ENCODE results near the gene NEUROD6. TPM values are rescaled to one million over a fixed set of nuclear protein-coding genes. Genes with fewer than 3 reads are reported as not detected.

Gene NEUROD6
- total RNA-seq, result not detected in 2 replicates
- polyA plus RNA-seq, result not detected in 2 replicates
- polyA plus RNA-seq (2011; cell fraction: cytosol; rRNA removed), result not detected in 2 replicates
- not detected in 2 replicates for polyA plus RNA-seq (2011; cell fraction: nucleus; rRNA removed)
- not detected in 2 replicates for polyA plus RNA-seq (2012)
- not detected in 2 replicates for polyA minus RNA-seq
- polyA minus RNA-seq (2011; cell fraction: cytosol; rRNA and poly(A)+ RNA removed), result not detected
- not detected in 2 replicates for polyA minus RNA-seq (2011; cell fraction: nucleus; rRNA and poly(A)+ RNA removed)
- Bru-seq, nascent RNA, result not detected
- not detected for BruChase-seq, experiment 1, labeled RNA remaining after a 6-hour chase
- BruChase-seq, experiment 2, labeled RNA remaining after a 2-hour chase, result not detected
- long read RNA-seq, result 0 reads

DNA sequence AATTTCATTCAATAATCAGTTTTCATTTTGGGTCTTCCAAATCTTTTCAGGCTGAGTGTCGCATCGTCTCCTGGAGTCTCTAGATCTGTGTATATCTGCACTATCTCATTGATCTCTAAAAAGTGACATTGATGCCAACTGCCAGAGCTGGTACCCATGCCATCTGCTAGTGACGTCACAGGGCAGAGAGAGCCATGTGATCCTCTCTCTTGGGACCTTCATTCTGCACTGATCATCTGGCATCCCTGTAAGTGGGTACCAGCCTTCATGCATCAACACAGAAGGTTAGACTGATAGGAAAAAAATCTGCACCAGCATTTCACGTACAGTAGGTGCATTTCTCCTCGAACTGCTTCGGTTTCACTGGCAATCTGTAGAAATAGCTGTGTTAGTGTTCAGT lies at the start of gene NEUROD6:
Gene NEUROD6 (minus strand): TSS at position 124 of the 400 bp plus-strand sequence. CDS start 1,458 bp downstream, outside the sequence.
- intact Hi-C loops (cut with micrococcal nuclease), result no loop called here
- BruUV-seq (replicated peaks), result no TSS peak
- dilution Hi-C loops (cut with MboI; ENCODE audit: extremely low pct_ligation_motif_present, low sequenced_read_pairs), result no loop called here
- TF ChIP-seq, protein P1, sequence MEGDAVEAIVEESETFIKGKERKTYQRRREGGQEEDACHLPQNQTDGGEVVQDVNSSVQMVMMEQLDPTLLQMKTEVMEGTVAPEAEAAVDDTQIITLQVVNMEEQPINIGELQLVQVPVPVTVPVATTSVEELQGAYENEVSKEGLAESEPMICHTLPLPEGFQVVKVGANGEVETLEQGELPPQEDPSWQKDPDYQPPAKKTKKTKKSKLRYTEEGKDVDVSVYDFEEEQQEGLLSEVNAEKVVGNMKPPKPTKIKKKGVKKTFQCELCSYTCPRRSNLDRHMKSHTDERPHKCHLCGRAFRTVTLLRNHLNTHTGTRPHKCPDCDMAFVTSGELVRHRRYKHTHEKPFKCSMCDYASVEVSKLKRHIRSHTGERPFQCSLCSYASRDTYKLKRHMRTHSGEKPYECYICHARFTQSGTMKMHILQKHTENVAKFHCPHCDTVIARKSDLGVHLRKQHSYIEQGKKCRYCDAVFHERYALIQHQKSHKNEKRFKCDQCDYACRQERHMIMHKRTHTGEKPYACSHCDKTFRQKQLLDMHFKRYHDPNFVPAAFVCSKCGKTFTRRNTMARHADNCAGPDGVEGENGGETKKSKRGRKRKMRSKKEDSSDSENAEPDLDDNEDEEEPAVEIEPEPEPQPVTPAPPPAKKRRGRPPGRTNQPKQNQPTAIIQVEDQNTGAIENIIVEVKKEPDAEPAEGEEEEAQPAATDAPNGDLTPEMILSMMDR (IDR thresholded peaks at IDR 0.05; ENCODE audit: extremely low read depth in 1 of 2, insufficient read depth in 1 of 2, low read depth in 1 of 2, low read length in 2 of 2), result no peak
- no peak for TF ChIP-seq MYC (IDR thresholded peaks at IDR 0.05; ENCODE audit: low read depth, low read length)
- no peak within 1 kb of the TSS for H3K27ac ChIP-seq (ENCODE audit: insufficient read depth, low read depth, low read length)
- no peaks in the 10 kb centered on the region for H3K4me1 ChIP-seq (ENCODE audit: control insufficient read depth, extremely low read depth, insufficient read depth, low read length)
- no peaks in the 10 kb centered on the region for H3K9me1 ChIP-seq (replicated peaks; ENCODE audit: control insufficient read depth, extremely low read depth, insufficient read depth, low read length)
- H4K20me1 ChIP-seq (replicated peaks; ENCODE audit: control insufficient read depth, extremely low read depth, insufficient read depth, low read length), result no peaks in the 10 kb centered on the region
- no peaks in the 10 kb centered on the region for H3K9me3 ChIP-seq (replicated peaks; ENCODE audit: control insufficient read depth, insufficient read depth, low read length)
- POLR2A ChIA-PET, result no interaction called here
- H2AFZ ChIP-seq (ENCODE audit: low read depth, low read length), result no peak within 1 kb of the TSS
- peaks cover 8 to 25% of the 10 kb centered on the region in 2 experiments for H3K27me3 ChIP-seq (ENCODE audit: control insufficient read depth in 2 of 2, insufficient read depth in 2 of 2, low read length in 2 of 2)
- H3K4me2 ChIP-seq (ENCODE audit: insufficient read depth, low read length), result no peak within 1 kb of the TSS
- H3K36me3 ChIP-seq (ENCODE audit: control insufficient read depth in 2 of 2, extremely low read depth in 1 of 2, insufficient read depth in 2 of 2, low read length in 2 of 2), result no peaks in the 10 kb centered on the region
- H3K4me3 ChIP-seq (replicated peaks in 1 of 3; ENCODE audit: insufficient read depth in 1 of 3, low read depth in 1 of 3, low read length in 3 of 3), result no peak within 1 kb of the TSS
- H3K79me2 ChIP-seq (ENCODE audit: control insufficient read depth, insufficient read depth, low read length), result no peaks in the 10 kb centered on the region
- FAIRE-seq, result no peak
- no peak within 1 kb of the TSS for H3K9ac ChIP-seq (replicated peaks; ENCODE audit: extremely low read depth, insufficient read depth, low read length)
- DNase-seq (ENCODE audit: low read depth, low spot score), result no peak
- CTCF ChIA-PET, result no interaction called here

DNA sequence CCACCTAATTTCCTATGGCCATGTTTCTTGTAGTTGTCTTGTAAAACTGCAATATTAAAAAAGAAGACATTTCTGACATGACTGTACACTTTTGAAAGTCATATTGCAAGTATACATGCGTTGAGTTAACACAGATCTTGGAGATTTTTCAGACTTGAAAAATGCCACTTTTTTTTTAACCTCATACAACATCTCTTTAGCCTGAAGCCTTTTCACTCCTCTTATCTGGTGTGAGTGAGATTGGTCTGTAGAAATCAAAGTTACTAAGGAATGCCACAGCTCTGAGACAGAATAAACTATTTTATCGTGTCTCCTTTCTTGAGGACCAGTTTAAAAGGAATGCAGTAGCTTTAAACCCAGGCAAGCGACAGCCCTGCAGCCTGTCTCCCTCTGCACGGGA lies 43.9 kb upstream of the NEUROD6 start:
- dilution Hi-C loops (cut with MboI; ENCODE audit: extremely low pct_ligation_motif_present, low sequenced_read_pairs) (no loop called here), intact Hi-C loops (cut with micrococcal nuclease) (no loop called here)
- Histone ChIP-seq H3K9ac (replicated peaks; ENCODE audit: extremely low read depth, insufficient read depth, low read length) (no peak overlapping the region), H3K9me3 (replicated peaks; ENCODE audit: control insufficient read depth, insufficient read depth, low read length) (no peaks in the 10 kb centered on the region), H3K79me2 (ENCODE audit: control insufficient read depth, insufficient read depth, low read length) (no peaks in the 10 kb centered on the region), H3K4me1 (ENCODE audit: control insufficient read depth, extremely low read depth, insufficient read depth, low read length) (no peaks in the 10 kb centered on the region), H3K27ac (ENCODE audit: insufficient read depth, low read depth, low read length) (no peak overlapping the region), H2AFZ (ENCODE audit: low read depth, low read length) (no peak overlapping the region), H4K20me1 (replicated peaks; ENCODE audit: control insufficient read depth, extremely low read depth, insufficient read depth, low read length) (no peaks in the 10 kb centered on the region), H3K9me1 (replicated peaks; ENCODE audit: control insufficient read depth, extremely low read depth, insufficient read depth, low read length) (no peaks in the 10 kb centered on the region), H3K4me3 (replicated peaks in 1 of 3; ENCODE audit: insufficient read depth in 1 of 3, low read depth in 1 of 3, low read length in 3 of 3) (no peak overlapping the region), H3K4me2 (ENCODE audit: insufficient read depth, low read length) (no peak overlapping the region), H3K36me3 (ENCODE audit: control insufficient read depth in 2 of 2, extremely low read depth in 1 of 2, insufficient read depth in 2 of 2, low read length in 2 of 2) (no peaks in the 10 kb centered on the region), H3K27me3 (ENCODE audit: control insufficient read depth in 2 of 2, insufficient read depth in 2 of 2, low read length in 2 of 2) (no peaks in the 10 kb centered on the region)
- FAIRE-seq, result no peak
- ChIA-PET CTCF (interaction anchor here (0.7 to 1.8 kb wide), 2 partner anchors 11 to 14 kb away, joined by 3 to 6 read pairs; no protein-coding TSS in a partner anchor), POLR2A (no interaction called here)
- no peak for DNase-seq (ENCODE audit: low read depth, low spot score)
- TF ChIP-seq GATA2 (IDR thresholded peaks at IDR 0.05; ENCODE audit: insufficient read depth, insufficient read length, low read depth, low read length) (no peak), FOS (IDR thresholded peaks at IDR 0.05; ENCODE audit: borderline replicate concordance, insufficient read depth, low read length) (no peak), POLR2AphosphoS5 (IDR thresholded peaks at IDR 0.05; ENCODE audit: insufficient read depth, low read depth, low read length) (no peak), MYC (IDR thresholded peaks at IDR 0.05; ENCODE audit: low read depth, low read length) (no peak), EZH2 (IDR thresholded peaks at IDR 0.05; ENCODE audit: borderline replicate concordance, low read depth, low read length, severe bottlenecking) (no peak)
- TF ChIP-seq, protein P2, sequence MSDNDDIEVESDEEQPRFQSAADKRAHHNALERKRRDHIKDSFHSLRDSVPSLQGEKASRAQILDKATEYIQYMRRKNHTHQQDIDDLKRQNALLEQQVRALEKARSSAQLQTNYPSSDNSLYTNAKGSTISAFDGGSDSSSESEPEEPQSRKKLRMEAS (IDR thresholded peaks at IDR 0.05; ENCODE audit: insufficient read depth, insufficient read length), result no peak
- BruUV-seq (replicated peaks), result no TSS peak

All from endothelial cell of umbilical vein (primary cell).